ENCODE results near the gene DIAPH3.
"Not testable (repeated sequence)": the region's sequence is repeated elsewhere in the genome, so short reads cannot be mapped to it uniquely, and the experiment has no call there.

The DIAPH3 gene, protein sequence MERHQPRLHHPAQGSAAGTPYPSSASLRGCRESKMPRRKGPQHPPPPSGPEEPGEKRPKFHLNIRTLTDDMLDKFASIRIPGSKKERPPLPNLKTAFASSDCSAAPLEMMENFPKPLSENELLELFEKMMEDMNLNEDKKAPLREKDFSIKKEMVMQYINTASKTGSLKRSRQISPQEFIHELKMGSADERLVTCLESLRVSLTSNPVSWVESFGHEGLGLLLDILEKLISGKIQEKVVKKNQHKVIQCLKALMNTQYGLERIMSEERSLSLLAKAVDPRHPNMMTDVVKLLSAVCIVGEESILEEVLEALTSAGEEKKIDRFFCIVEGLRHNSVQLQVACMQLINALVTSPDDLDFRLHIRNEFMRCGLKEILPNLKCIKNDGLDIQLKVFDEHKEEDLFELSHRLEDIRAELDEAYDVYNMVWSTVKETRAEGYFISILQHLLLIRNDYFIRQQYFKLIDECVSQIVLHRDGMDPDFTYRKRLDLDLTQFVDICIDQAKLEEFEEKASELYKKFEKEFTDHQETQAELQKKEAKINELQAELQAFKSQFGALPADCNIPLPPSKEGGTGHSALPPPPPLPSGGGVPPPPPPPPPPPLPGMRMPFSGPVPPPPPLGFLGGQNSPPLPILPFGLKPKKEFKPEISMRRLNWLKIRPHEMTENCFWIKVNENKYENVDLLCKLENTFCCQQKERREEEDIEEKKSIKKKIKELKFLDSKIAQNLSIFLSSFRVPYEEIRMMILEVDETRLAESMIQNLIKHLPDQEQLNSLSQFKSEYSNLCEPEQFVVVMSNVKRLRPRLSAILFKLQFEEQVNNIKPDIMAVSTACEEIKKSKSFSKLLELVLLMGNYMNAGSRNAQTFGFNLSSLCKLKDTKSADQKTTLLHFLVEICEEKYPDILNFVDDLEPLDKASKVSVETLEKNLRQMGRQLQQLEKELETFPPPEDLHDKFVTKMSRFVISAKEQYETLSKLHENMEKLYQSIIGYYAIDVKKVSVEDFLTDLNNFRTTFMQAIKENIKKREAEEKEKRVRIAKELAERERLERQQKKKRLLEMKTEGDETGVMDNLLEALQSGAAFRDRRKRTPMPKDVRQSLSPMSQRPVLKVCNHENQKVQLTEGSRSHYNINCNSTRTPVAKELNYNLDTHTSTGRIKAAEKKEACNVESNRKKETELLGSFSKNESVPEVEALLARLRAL

DNA sequence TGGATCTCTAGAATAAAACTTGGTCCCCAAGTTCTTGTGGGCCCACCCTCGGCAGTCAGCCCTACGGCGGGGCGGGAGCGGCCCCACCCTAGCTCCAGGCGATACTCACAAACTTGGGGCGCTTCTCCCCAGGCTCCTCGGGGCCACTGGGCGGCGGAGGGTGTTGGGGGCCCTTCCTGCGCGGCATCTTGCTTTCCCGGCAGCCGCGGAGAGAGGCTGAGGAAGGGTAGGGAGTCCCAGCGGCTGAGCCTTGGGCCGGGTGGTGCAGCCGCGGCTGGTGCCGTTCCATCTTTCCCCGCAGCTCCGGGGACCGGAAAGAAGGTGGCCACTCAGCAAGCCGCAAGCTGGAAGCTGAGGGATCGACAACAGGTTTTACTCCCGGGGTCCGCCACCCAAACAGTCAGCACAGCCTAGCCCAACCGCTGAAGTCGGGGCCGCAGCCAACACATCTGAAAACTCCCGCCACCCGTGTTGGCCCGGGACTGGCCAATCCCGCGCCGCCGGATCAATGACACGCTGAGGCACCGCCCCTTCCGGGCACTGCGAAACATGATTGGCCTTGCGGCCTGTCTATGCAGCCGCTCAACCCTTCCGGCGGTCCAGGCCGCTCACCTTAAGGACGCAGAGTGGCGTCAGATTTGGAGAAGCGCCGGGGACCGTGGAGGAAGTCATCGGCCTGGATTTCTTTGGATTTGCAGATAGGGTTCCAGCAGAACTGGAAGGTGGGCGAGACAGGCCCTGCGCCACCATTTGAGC lies at the start of gene DIAPH3:
TSS of gene DIAPH3 (minus strand) at position 451 of the 756 bp plus-strand sequence. CDS start at position 289, 162 bp downstream.
- peak; percentile 90 for DNase-seq

DNA sequence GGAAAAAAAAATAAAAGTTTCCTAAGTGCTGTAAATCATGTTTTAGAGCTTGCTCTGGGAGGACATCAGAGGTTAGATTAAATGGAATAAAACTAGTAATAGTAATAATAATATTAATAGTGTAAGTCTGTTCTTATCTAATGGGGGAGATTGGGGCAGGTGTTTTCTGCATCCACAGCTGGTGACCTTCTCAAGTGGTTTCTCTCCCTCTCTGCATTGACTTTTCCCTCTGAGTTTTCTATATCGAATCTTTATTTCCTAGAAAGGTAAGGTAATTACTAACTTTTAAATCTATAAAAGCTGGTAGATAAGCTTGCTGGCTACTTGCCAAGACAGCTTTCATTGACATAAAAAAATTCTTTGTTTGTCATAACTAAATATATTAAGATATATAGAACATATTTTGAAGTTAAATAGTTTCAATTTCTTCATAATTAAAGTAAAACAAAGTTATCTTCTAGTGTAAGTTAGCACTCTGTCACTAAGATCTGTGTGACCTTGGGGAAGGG lies 49.6 kb upstream of the DIAPH3 start:
- no peak for DNase-seq

DNA sequence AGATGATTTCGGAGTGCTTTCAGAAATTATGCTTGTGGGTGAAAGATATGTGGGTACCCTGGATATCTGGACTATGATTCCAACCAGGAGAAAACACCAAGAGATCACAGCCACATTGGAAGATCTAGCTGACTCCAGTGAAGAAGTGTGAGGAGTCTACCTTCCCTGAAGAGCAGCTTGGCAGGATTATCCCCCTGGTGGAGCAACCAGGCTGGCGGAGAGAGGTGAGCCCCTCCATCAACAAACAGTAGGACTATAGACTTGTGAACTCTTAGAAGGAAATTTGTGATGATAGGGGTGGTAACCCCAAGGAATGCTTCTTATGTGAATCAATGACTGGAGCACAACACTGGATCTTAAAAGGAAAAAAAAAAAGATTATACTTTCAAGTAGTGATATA lies 47.8 kb upstream of the DIAPH3 start:
- no peak for DNase-seq

DNA sequence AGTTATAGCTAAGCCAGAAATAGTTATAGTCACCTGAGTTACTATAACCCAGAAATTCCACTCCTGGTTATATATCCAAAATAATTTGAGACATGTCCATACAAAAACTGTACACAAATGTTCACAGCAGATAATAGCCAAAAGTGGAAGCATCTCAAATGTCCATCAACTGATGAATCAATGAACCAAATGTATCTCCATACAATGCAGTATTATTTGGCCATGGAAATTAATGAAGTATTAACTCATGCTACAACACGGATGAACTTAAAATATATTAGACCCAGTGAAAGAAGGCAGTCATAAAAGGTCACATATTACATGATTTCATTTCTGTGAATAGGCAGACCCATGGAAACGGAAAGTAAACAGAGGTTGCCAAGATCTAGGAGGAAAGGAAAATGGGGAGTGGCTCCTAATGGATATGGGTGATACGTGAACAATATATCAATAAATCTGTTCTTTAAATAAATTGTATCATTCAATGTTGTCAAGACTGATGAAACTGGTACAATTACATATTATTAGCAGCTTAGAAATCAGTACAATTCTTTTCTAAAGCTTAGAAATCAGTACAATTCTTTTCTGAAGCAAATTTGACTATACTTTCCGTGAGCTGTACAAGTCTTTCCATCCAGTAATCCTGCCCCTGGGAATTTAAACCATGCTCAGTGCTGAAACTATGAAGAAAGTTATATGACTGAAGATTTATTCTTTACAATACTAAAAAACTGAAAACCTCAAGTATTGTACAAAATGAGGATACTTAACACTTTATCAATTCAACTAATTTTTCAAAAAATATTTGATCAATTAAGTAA lies 47.0 kb upstream of the DIAPH3 start:
- DNase-seq: no peak

DNA sequence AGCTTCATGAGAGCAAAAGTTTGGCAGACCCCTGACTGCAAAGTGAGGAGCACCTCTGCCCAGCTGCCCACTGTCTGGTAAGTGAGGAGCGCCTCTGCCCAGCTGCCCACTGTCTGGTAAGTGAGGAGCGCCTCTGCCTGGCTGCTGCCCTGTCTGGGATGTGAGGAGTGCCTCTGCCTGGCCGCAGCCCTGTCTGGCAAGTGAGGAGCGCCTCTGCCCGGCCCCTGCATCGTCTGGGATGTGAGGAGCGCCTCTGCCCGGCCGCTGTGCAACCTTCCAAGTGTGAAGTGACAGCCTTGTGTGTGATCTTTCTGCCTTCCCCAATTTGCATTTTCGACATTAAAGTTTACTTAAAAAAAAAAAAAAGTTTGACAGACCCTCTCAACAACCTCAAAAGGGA lies 41.8 kb upstream of the DIAPH3 start:
- not testable (repeated sequence) for DNase-seq

DNA sequence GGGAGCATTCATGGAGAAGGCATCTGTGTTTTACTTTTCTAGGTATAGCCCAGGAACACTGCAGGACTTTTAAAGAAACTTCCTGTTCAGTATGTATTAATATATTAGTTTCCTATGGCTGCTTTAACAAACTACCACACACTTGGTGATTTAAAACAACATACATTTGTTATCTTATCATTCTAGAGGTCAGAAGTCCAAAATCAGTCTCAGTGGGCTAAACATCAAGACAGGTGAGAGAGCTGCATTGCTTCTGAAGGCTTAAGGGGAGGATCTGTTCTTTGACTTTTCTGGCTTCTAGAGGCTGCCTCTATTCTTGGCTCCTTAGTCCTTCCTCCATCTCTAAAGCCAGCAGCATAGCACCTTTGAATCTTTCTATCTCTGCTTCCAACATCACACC lies 37.6 kb upstream of the DIAPH3 start:
- no peak for DNase-seq

DNA sequence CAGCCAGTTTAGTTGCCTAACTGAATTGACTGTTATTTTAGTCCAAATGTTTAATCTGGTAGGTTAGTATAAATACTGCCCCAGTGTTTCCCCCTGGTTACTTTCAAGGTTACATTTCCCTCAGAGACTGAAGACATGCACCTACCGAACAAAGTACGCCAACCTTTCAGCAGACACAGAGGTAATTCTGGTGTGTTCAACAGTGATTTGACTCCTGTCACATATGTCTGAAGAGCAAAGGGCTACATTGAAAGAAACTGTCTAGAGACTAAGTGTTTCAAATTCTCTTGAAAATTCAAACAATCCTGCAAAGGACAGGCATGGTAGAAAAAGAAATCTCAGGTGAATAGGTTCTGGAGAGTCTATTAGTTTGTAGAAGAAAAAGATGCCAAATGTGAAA lies 32.2 kb upstream of the DIAPH3 start:
- not testable (repeated sequence) for DNase-seq

DNA sequence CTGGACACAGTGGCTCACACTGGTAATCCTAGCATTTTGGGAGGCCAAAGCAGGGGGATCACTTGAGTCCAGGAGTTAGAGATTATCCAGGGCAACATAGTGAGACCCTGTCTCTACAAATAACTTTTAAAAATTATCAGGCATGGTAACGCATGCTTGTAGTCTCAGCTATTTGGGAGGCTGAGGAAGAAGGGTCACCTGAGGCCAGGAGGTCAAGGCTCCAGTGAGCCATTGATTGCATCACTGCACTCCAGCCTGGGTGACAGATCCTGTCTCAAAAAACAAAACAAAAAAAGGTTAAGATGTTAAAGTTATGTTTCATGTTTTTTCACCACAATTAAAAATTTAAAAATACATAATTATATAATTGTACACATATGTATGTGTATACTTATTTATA lies 19.2 kb upstream of the DIAPH3 start:
- no peak for DNase-seq

DNA sequence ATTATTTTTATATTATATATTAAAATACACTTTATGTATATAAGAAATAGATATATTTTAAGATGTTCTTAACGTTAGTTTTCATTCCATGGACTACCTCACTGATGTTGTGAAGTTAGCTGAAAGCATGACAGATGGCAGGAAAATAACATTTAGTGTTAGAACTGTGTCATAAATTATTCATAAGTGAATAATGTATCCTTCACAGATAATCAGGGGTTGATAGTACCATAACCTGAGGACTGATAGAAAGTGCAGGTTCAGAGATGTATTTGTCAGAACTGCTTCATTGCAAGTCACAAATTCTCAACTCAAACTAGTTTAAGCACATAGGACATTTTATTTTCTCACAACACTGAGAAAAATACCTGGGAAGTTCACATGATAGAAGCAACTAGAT lies 14.6 kb upstream of the DIAPH3 start:
- DNase-seq: no peak

DNA sequence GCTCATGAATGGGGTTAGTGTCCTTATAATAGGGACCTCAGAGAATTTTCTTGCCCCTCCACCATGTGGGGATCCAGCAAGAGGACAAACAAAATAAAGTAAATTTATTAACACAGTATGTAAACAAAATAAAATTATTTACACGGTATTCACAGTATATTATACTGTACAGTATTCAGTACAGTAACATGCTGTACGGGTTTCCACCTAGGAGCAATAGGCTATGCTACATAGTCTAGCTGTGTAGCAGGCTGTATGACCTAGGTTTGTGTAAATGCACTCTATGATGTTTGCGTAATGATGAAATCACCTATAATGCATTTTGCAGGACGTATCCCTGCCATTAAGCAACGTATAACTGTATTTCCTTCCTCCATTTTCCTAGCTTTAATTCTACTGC lies 11.8 kb upstream of the DIAPH3 start:
- DNase-seq: no peak

DNA sequence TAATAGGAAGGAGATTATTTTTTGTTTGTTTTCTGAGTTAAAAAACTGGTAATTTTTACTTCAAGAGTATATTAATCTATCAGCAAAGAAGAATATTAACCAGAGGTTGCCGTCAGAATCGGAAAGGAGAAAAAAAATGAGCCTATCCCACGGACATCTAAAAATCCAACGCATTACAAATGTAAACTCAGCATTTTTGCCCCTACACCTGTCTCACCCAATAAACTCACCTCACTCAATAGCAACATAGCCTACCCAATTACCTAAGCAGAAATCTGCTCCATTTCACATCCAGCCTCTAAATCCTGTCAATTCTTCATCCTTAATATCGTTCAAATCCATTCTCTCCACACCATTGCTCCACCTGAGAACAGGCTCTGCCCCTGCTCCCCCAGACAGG lies 10.4 kb upstream of the DIAPH3 start:
- no peak for DNase-seq

DNA sequence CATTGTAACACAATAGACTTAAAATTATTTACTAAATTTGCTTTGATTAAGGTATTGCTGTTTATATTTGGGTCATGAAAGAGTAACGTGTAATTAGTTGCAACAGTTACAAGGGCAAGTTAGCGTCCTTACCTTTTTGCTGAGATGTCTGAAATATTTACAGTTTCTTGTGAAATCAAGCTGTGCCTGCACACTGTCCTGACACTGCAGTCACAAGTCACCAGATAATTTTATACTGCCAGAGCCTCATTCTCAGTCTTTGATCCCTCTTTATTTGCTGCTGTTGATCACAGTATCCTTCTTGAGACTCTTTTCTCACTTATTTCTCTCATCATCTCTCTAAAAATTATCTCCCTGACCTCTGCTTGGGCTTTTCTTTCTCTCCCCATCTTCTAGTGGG lies 8.4 kb upstream of the DIAPH3 start:
- DNase-seq: no peak

DNA sequence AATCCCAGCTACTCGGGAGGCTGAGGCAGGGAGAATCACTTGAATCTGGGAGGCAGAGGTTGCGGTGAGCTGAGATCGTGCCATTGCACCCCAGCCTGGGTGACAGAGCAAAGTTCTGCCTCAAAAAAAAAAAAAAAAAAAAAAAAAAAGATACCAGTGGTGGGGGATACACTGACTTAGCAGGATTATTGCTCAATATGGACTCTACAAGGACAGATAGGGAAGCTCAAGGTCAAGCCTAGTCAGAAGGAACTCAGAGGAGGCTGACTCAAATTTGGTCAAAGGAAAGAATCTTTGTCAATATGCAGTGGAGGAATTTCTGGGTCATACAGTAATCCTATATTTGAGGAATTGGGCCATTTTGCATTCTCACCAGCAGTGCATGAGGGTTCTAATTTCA lies 6.7 kb upstream of the DIAPH3 start:
- DNase-seq: no peak

DNA sequence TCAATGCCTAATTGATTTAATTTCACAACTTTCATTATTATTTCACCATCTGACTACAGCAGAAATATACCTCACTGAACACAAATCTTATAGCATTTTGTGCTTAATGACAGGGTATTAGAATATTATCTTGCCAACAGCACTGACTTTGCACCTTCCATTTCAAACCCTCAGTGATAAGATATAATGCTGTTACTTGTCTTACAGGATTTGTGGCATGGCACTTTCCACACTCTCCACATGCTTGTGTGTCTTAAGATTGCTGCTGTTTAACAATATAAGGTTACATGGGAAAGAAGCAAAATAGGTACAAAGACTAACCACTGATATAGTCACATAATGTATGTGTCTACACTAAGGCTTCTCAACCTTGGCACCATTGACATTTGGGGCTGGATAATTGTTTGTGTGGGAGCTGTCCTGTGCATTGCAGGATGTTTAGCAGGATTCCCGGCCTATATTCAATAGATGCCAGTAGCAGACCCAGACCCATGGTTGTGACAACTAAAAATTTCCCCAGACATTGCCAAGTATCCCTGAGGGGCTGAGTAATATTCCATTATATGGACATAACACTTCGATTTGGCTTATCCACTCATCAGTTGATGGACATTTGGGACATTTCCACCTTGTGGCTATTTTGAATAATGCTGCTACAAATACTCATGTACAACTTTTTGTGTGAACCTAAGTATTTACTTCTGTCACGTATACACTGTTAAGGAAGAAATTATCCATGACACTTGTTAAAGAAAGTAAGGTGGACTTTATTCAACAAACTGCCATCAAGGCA lies 5.7 kb upstream of the DIAPH3 start:
- DNase-seq: no peak

DNA sequence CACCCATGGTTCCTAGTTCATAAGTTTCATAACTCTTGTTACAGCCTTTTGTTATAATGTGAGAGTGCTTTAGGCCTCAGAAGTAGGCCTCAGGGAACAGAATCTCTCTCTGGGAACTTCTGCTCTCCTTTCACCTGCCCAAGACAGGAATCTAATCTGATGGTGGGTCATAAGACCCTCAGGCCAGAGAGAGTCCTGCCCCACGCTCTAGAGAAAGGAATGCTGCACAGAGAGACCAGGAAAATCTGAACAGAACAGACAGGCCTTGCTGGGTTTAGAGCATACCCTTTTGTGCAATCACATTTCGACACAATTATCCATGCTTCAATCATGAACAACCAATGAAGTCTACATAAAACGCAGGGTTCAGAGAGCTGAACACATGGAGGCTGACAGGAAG lies 3.4 kb upstream of the DIAPH3 start:
- no peak for DNase-seq

DNA sequence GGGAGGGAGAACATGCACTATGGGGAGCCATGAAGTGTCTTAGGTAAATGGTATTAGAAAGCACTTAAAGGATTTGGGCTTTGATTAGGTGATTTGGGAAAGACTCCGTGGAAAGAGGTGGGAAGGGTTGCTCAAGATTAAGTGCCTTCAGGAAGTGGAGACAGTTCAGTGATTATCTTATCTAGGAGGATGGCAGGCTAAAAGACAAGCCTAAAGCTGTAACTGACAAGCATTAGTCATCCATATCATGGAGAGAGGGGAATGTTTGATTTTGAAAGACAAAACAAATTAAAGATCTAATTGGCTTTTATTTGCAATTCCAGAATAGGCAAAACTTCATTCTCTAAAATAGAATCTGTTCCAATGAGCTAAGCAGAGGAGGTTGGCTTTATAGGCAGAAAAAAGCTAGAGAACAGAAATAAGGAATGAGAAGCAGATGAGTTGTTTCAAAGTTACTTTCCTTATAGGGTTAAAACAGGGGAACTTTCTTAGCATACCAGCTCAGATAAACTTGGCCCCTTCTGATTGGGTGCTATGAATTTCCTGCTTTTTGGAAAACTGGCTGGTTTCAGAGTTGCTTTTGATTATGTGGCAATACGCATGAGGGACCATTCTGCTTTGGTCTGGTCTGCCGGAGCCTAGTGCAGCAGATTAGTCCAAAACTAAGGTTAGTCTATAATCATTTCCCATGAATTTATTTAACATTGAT lies 1.8 kb upstream of the DIAPH3 start:
- no peak for DNase-seq

DNA sequence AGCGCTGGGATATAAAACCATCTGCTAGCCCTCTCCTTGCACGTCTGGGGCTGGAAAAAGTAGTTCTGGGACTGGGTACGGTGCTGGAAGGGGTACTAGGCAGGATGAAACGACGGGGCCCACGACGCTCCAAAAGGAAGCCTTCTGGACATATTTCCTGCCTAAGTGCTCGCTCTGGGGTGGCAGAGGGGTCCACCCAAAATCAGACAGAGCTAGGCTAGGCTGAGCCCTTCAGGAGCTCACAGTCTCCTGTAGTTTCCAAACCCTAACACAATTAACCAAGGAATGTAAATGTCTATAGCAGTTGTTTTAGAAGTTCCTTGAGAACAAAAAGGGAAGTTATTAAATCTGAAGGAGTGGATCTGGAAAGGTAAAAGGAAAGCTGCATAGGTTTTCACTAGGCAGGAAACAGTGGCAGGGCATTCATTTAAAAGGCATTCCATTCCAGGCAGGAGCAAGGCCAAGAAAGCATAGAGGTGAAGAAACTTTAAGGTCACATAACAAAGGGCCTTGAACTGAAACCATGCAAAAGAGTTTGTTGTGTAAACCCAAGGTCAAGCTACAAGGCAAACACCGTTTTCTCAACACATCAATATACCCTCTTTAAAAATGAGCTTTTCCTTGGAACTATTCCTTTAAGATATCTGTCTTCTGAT lies 634 bp upstream of the DIAPH3 start:
- no peak for DNase-seq

DNA sequence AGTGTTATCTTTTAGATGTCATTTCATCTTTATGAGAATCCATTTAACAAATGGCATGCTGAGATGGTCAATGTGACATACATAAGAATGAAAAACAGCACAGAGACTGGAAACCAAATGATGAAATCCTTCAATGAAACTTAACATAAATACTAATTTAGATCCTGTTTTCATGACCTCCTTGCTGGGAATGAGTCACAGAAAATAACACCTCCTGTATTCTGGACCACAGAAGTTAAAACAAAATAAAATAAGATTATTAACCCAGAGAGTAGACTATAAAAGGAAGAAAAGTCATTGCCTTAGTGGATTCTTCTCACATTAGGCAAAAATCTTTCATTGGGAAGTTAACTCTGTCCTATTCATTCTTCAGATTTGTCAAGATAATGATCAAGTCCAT lies 1.6 kb downstream of the DIAPH3 start:
- no peak for DNase-seq

DNA sequence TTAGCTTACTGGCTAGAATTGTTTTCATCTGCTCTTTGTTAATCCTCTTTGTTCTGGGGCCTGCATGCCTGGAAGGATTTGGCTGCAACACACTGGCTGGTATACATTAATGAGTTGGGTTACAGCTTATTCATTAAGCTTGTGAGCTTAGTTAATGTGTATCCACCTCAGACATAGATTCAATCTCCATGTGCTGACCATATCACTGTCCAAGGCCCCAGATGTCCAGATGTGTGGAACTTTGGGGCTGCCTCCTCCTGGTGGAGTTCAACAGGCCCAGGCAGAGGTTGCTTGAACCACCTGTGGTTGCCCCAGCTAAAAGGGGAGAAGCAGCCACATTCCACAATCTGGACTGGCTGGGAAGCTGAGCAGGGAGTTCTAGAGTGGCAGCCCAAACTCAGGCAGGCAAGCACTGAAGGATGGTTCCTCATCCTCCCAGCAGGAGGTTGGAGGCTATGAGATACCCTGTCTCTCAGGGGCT lies 5.4 kb downstream of the DIAPH3 start:
- DNase-seq: no peak
